Activated gamma-delta T cell (primary cell): Measurements from ENCODE around the gene PKIG.

ENCODE experiments used
- DNase-seq: peaks from one replicate; lab custom pipeline; 2025; lab: John Stamatoyannopoulos, UW

The PKIG gene

GRCh38 chr20:44596876-44597275 is 14.5 kb downstream of the PKIG start:
- no peak for DNase-seq

- DNase-seq = no peak
Measured at GRCh38 chr20:44597516-44597915, 15.1 kb downstream of the PKIG start.

GRCh38 chr20:44597930-44598329 is 15.6 kb downstream of the PKIG start:
- no peak for DNase-seq

GRCh38 chr20:44598423-44599305 is 16.3 kb downstream of the PKIG start:
- no peak for DNase-seq

- no peak for DNase-seq
Measured at GRCh38 chr20:44599715-44600114, 17.3 kb downstream of the PKIG start.

GRCh38 chr20:44600301-44600700 is 17.9 kb downstream of the PKIG start:
- no peak for DNase-seq

GRCh38 chr20:44600758-44601201 is 18.4 kb downstream of the PKIG start:
- no peak for DNase-seq

- DNase-seq = no peak
Measured at GRCh38 chr20:44601236-44601671, 18.9 kb downstream of the PKIG start.

- no peak for DNase-seq
Measured at GRCh38 chr20:44601801-44602204, 19.4 kb downstream of the PKIG start.

- DNase-seq = no peak
Measured at GRCh38 chr20:44603327-44603726, 20.9 kb downstream of the PKIG start.

- DNase-seq = no peak
Measured at GRCh38 chr20:44606725-44607441, 24.5 kb downstream of the PKIG start.

GRCh38 chr20:44609006-44609515 is 26.7 kb downstream of the PKIG start:
- no peak for DNase-seq

- peak; percentile 41 for DNase-seq
Measured at GRCh38 chr20:44609516-44610312, 27.3 kb downstream of the PKIG start.

GRCh38 chr20:44610313-44610962 is 28.1 kb downstream of the PKIG start:
- no peak for DNase-seq

- DNase-seq = no peak
Measured at GRCh38 chr20:44613575-44613974, 31.2 kb downstream of the PKIG start.

- DNase-seq = no peak
Measured at GRCh38 chr20:44614525-44614924, 32.1 kb downstream of the PKIG start.

GRCh38 chr20:44615169-44615791 is 32.9 kb downstream of the PKIG start:
- no peak for DNase-seq

- no peak for DNase-seq
Measured at GRCh38 chr20:44615876-44616603, 33.7 kb downstream of the PKIG start.

- DNase-seq = no peak
Measured at GRCh38 chr20:44616604-44616964, 34.2 kb downstream of the PKIG start.

- DNase-seq = no peak
Measured at GRCh38 chr20:44618318-44618731, 35.9 kb downstream of the PKIG start.
